Measurements from ENCODE around the gene GPATCH8.

The GPATCH8 gene

GRCh38 chr17:44451016-44451627 is 52.1 kb downstream of the GPATCH8 start:
- DNase-seq (ENCODE audit: low read depth): no peak

GRCh38 chr17:44448412-44448811 is 54.8 kb downstream of the GPATCH8 start:
- no peak for DNase-seq (ENCODE audit: low read depth)

GRCh38 chr17:44444735-44445105 is 58.5 kb downstream of the GPATCH8 start:
- no peak for DNase-seq (ENCODE audit: low read depth)

- DNase-seq (ENCODE audit: low read depth): no peak
These were observed 60.4 kb downstream of the GPATCH8 start for GRCh38 chr17:44442806-44443205.

DNA sequence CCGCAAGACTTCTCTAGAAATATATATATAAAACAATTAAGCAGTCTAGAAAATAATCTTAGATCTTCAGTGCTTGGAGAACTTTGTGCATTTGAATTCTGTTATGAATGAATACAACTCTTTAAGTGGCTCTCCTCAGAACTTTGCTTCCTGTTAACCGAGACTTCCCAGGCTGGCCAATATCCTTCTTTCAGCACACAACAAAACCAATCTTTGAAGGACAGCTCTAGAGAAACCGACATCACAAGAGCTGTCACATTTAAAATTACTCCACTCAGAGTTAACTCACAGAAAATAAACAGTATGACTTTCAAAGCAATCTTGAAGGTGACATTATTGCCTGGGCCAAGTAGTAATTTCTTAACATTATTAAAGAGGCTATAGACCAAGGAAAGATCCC is 64.0 kb downstream of the GPATCH8 start:
- no peak for DNase-seq (ENCODE audit: low read depth)

DNA sequence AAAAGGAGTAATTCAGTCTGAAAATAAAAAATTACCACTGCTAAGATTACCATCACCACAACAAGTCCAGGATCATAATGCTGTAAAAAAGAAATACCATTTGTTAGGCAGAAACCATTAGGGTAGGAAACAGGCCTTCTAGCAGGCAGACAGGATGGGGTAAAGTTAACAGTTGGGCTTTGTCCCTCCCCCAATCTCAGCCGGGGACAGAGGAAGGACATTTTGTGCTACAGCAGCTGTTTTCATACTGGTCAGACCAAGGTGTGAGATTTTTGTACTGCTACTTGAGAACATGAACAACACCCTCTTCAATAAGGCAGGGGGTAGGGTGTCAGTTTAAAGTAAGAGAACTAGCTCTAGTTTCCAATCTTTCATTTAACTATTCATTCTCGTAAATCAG is 64.6 kb downstream of the GPATCH8 start:
- no peak for DNase-seq (ENCODE audit: low read depth)

GRCh38 chr17:44436336-44436735 is 66.9 kb downstream of the GPATCH8 start:
- DNase-seq (ENCODE audit: low read depth): no peak

DNA sequence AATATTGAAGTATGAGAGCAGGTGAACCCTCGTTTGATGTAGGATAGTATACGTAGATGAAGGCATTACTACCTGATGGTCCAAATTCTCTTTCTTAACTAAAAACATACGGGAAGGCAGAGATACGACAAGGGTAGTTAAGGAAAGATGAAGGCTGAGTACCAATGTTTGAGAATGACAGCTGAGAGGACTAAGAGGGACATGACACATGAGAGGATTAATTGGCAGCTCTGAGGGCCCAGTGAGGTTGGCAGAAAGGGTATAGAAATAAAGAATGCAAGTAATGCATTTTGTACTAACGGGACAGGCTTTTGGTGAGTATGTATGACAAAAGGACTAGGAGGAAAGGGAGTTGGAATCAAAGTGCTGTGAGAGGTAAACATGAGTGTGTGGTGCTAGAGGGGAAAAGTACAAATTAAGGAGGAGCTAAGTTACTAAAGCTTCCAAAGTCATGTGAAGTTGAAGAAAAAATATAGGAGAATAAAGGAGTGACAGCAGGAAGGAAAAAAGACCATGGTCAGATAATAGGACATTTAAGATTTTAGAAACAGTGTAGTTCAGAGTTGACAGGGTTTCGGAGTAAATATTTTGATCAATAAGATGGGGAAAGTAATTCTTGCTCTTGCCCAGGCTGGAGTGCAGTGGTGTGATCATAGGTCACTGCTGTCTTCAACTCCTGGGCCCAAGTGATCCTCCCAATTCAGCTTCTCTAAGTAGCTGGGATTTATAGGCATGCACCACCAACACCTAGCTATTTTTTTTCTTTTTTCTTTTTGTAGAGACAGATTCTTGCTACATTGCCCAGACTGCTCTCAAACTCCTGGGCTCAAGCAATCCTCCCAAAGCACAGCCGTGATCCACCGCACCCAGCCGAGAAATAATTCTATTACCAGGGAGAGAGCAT is 70.7 kb downstream of the GPATCH8 start:
- DNase-seq (ENCODE audit: low read depth): no peak

DNA sequence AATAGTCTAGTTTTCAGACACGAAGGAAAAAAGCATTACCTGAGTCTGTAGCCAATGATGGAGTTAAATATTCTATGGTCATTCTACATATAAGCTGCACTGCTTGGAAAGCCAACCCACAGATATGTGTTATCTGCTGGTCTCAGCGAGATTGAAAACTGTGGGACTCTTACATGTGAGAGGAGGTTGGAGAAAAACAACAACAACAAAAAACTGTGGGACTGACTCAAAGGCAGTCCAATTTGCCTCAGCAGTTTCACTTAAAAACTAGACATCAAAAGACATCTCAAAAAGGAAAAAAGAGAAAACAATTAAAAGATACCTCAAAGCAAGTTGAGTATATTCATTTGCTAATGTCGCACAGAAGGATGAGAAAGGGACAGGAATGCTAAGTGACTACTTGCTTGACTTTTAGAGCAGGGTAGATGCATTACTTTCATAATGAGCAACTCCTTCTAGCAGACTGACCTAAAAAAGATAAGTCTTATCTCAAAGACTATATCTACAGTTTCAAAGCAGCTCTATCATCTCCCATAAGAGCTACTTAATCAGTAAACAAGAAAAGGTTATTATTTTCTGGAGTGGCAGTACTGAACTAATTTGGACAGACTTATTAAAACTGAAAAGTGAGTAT is 78.3 kb downstream of the GPATCH8 start:
- DNase-seq (ENCODE audit: low read depth): no peak

GRCh38 chr17:44417553-44417952 is 85.7 kb downstream of the GPATCH8 start:
- DNase-seq (ENCODE audit: low read depth): no peak

GRCh38 chr17:44416558-44417289 is 86.5 kb downstream of the GPATCH8 start:
- no peak for DNase-seq (ENCODE audit: low read depth)

- no peak for DNase-seq (ENCODE audit: low read depth)
These were observed 88.6 kb downstream of the GPATCH8 start for GRCh38 chr17:44414394-44415155.

DNA sequence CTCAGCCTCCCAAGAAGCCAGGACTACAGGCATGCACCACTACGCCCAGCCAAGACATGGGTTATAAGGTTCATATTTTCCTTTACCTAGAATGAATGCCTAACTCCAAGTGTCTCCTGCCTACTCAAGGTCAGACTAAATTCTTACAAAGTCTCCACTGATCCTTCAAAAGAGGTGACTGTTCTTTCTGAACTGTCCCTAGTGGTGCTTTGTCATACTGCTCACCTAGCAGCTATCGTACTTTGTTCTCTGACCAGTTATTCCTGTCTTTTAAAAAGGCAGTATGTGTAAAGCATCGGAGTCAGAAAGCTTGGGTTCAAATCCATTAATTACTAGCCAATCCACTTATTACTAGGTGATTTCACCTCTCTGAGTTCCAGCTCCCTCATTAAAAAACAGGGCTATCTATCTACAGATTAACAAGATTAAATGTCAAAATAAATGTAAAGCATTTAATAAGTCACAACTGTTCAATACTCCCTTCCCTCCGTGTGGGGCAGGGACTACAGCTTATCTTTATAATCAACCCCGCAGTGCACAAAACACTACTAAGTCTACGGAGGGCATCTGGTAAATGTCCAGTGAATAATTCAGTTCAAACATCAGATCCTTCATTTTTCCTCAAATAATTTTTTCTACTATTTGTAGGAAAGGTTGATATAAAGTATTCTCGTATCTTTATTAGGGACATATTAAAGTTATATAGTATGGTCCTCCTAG is 93.7 kb downstream of the GPATCH8 start:
- DNase-seq (ENCODE audit: low read depth): no peak

DNA sequence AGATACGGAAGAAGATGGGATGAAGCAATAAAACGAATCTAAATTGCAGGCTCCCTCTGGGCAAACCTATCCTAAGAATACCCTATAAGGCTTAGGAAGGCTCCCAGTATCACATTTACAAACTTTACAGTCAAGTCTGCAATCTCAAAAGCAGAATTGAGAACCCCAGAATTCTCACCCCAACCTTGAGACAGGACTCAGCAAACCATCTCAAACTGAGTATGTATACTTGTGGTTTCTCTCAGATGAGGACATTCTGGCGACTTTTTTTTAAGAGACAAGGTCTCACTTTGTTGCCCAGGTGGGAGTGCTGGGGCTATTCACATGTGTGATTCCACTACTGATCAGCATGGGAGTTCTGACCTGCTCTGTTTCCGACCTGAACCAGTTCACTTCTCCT is 94.4 kb downstream of the GPATCH8 start:
- DNase-seq (ENCODE audit: low read depth): no peak

- DNase-seq (ENCODE audit: low read depth): no peak
These were observed 100.5 kb downstream of the GPATCH8 start for GRCh38 chr17:44402564-44403172.

- no peak for DNase-seq (ENCODE audit: low read depth)
These were observed 102.9 kb downstream of the GPATCH8 start for GRCh38 chr17:44400226-44400847.

GRCh38 chr17:44398692-44399691 is 104.2 kb downstream of the GPATCH8 start:
- no peak for DNase-seq (ENCODE audit: low read depth)

- DNase-seq (ENCODE audit: low read depth): no peak
These were observed 105.4 kb downstream of the GPATCH8 start for GRCh38 chr17:44397479-44398440.

Data from stimulated activated CD8-positive, alpha-beta memory T cell treated with anti-CD3 and anti-CD28 coated beads, Interleukin-12 subunit alpha, Interleukin-12 subunit beta, amount 100 ng/mL, for 4 hours (primary cell).